ENCODE data around the gene LDLRAD4.

Gene LDLRAD4

GRCh38 chr18:13546638-13547037 lies 328.1 kb downstream of the LDLRAD4 start:
- DNase-seq = no peak

GRCh38 chr18:13547347-13547746 lies 328.8 kb downstream of the LDLRAD4 start:
- DNase-seq = no peak

- DNase-seq = no peak
These were observed 329.7 kb downstream of the LDLRAD4 start for GRCh38 chr18:13548106-13548819.

- DNase-seq = no peak
These were observed 330.7 kb downstream of the LDLRAD4 start for GRCh38 chr18:13548966-13549879.

GRCh38 chr18:13549880-13550232 lies 331.3 kb downstream of the LDLRAD4 start:
- DNase-seq = no peak

GRCh38 chr18:13550418-13551304 lies 332.1 kb downstream of the LDLRAD4 start:
- DNase-seq = no peak

- no peak for DNase-seq
These were observed 332.7 kb downstream of the LDLRAD4 start for GRCh38 chr18:13551305-13551603.

GRCh38 chr18:13551841-13552733 lies 333.5 kb downstream of the LDLRAD4 start:
- no peak for DNase-seq

GRCh38 chr18:13553449-13553848 lies 334.9 kb downstream of the LDLRAD4 start:
- no peak for DNase-seq

- no peak for DNase-seq
These were observed 336.6 kb downstream of the LDLRAD4 start for GRCh38 chr18:13555192-13555591.

GRCh38 chr18:13555865-13556264 lies 337.3 kb downstream of the LDLRAD4 start:
- no peak for DNase-seq

GRCh38 chr18:13556502-13556901 lies 337.9 kb downstream of the LDLRAD4 start:
- DNase-seq = no peak

- DNase-seq = peak; percentile 39
These were observed 339.6 kb downstream of the LDLRAD4 start for GRCh38 chr18:13558124-13558523.

- DNase-seq = no peak
These were observed 340.2 kb downstream of the LDLRAD4 start for GRCh38 chr18:13558790-13559189.

- DNase-seq = no peak
These were observed 341.2 kb downstream of the LDLRAD4 start for GRCh38 chr18:13559754-13560153.

- DNase-seq = no peak
These were observed 341.7 kb downstream of the LDLRAD4 start for GRCh38 chr18:13560306-13560705.

GRCh38 chr18:13562494-13563029 lies 344.0 kb downstream of the LDLRAD4 start:
- peak; percentile 41 for DNase-seq

- DNase-seq = no peak
These were observed 344.8 kb downstream of the LDLRAD4 start for GRCh38 chr18:13563390-13563805.

- DNase-seq = no peak
These were observed 346.0 kb downstream of the LDLRAD4 start for GRCh38 chr18:13564579-13564978.

GRCh38 chr18:13565228-13565627 lies 346.7 kb downstream of the LDLRAD4 start:
- DNase-seq = no peak

- no peak for DNase-seq
These were observed 348.6 kb downstream of the LDLRAD4 start for GRCh38 chr18:13566941-13567746.
